Colon (tissue), 2 donors: ENCODE results near the gene TMEM260.
"Not testable (repeated sequence)": the region's sequence is repeated elsewhere in the genome, so short reads cannot be mapped to it uniquely, and the experiment has no call there.

Experiments used
- FAIRE-seq: peaks from 2 replicates; lab custom pipeline; 2012; peaks lifted over from hg19 to GRCh38; lab: Jason Lieb, UNC
- donor health status: control.
- donor health status: control.

The TMEM260 gene

DNA sequence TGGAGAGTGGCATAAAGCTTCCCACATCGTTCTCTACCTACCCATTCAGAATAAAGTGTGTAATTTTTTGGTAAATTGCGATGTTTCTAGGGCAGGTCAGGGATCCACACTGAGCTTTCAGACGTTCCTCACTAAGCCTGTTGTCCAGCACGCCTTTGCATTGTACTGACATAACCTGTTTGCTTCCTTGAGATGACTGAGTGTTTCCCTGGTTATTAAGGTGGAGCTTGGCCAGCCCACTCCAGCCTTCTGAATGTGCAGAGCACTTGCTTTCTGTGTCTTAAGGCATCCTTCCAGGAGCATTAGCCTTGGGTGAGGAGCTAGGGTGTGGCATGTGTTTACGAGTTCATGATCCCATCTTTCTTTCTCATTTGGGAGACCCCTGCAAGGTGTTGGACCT is 96.4 kb downstream of the TMEM260 start:
- FAIRE-seq = no peak

DNA sequence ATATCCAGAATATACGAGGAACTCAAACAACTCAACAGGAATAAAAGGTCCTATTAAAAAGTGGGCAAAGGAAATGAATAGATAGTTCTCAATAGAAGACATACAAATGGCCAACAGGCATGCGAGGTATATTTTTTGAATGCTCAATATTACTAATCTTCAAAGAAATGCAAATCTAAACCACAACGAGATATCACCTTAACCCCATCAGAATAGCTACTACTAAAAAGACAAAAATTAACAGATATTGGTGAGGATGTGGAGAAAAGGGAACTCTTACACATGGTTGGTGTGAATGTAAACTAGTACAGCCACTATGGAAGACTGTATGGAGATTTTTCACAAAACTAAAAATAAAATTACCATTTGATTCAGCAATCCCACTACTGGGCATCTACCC is 99.2 kb downstream of the TMEM260 start:
- FAIRE-seq = no peak

DNA sequence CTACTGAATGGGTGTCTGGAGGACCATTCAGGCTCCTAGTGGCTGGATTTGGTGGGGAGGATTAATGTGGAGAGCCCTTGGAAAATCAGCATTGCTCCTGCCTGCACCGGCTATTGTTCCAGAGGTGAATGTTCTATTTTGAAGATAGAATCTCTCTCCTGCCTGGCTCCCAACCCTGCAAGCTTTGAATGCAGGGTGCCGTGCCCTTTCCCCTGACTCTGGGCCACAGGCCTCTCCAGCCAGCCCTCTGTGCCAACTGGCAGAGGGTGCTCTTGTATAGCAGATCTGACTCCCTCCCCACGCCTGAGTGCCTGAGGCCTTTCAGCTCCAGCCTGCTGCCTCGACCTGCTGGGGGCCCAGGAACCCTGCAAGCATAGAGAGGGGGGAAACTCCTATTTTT is 106.8 kb downstream of the TMEM260 start:
- FAIRE-seq = no peak

DNA sequence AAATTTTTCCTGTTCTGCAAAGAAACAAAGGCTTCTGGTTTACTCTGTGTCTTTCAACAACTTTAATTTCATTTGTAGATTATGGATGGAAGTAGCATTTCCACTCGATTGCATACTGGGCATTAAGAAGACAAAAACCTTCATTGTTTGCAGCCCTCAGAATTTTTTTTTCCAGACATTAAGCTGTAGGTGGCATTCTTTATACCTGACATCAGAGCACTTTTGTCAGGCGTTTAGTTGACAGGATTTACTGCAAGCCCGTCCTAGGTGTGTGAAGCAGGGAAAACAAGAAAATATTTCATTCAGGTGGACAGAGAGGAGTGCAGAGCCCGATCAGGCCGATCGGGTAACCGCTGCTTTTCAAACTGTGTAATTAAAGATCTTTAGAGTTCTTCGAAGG is 107.5 kb downstream of the TMEM260 start:
- FAIRE-seq = no peak

DNA sequence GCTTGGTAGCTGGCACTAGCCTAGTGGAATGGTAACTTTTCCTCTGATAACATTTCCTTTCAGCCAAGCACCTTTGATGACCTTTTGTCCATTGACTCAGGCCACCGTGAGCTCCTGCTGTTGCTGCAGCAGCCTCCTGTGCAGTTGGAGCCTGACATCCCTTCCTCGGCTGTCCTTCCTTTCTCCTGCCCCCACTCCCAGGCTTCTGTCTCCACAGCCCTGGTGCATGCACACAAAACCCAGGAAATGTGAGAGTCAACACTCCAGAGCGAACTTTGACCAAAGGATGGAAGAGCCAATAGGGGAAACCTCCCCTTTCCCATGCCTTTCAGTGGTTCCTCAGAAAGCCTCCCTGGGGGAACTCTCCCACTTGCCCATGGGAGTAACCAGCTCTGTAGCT is 115.0 kb downstream of the TMEM260 start:
- FAIRE-seq = no peak

DNA sequence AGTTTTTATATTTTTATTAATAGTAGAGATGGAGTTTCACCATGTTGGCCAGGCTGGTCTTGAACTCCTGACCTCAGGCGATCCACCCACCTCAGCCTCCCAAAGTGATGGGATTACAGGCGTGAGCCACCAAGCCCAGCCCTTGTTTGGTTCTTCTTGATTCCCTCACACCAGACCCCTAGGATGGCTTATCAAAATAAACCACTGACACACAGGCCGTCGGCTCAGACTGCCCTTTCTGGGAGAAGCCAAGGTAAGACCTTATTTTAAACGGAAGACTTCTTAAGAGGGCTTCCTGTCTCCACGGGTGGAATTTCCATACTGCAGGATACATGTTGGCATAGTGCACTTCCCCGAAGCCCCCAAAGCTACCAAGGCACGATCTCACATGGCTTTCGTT is 115.6 kb downstream of the TMEM260 start:
- FAIRE-seq = not testable (repeated sequence)
